NT2/D1 (cell line): ENCODE measurements around the gene FUCA1.

Source experiments
- SUZ12 ChIP-seq: IDR thresholded peaks from 2 replicates; pipeline ENCODE4 v1.6.1; 2011; ENCODE audit not compliant: insufficient read length, insufficient read depth; ENCODE audit errors: extremely low read depth
- YY1 ChIP-seq: IDR thresholded peaks from 2 replicates; pipeline ENCODE4 v1.6.1; 2011; ENCODE audit not compliant: insufficient read length, insufficient read depth

GRCh38 chr1:23897083-23897482, 29.0 kb upstream of the FUCA1 start:
- no peak for TF ChIP-seq SUZ12
- TF ChIP-seq YY1: no peak
